GM06990 (cell line): ENCODE results near the gene ATP2C1.
"Not testable (repeated sequence)": the region's sequence is repeated elsewhere in the genome, so short reads cannot be mapped to it uniquely, and the experiment has no call there.

ENCODE experiments used
- DNase-seq: peaks from one replicate; pipeline ENCODE4 v3.0.0-alpha.2; 2011; ENCODE audit not compliant: insufficient read length; ENCODE audit errors: extremely low read depth
- H3K27me3 ChIP-seq: replicated peaks from 2 replicates; pipeline ENCODE4 v1.6.0; 2011; ENCODE audit warnings: low read length; ENCODE audit not compliant: control insufficient read depth, insufficient read depth
- H3K36me3 ChIP-seq: 2 replicates; pipeline ENCODE4 v1.5.1; 2011; ENCODE audit warnings: low read length; ENCODE audit not compliant: control insufficient read depth, insufficient read depth
- H3K4me3 ChIP-seq: replicated peaks from 2 replicates; pipeline ENCODE4 v1.5.1; 2011; ENCODE audit warnings: low read depth, mild to moderate bottlenecking, control low read depth, low read length
- TF ChIP-seq, protein P1 (sequence below): IDR thresholded peaks from 2 replicates; pipeline ENCODE4 v1.5.1; 2011; ENCODE audit warnings: low read length, control low read depth, mild to moderate bottlenecking, inconsistent platforms; ENCODE audit not compliant: insufficient read depth, poor library complexity, severe bottlenecking

ATP2C1 gene

DNA sequence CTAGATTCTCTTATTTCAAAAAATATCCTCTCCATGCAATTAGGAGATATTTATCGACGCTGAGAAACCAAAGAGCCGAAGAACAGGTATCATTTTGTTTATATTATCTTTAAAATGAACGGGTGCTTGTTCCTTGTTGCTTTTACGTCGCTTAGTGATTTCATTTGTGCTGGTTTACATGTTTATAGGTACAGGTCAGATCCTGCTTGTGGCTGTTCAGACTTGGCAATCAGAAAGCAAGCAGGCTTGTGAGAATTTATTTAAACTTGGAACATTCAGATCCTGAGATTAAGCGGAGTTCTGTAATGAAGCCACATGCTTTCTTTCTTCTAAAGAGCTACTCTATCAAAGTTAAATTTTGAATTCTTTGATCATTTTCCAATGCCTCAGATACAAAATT lies 43.0 kb upstream of the ATP2C1 start:
- H3K36me3 ChIP-seq: no peaks in the 10 kb centered on the region
- H3K4me3 ChIP-seq: peak overlapping the region; percentile 71
- TF ChIP-seq, protein P1, sequence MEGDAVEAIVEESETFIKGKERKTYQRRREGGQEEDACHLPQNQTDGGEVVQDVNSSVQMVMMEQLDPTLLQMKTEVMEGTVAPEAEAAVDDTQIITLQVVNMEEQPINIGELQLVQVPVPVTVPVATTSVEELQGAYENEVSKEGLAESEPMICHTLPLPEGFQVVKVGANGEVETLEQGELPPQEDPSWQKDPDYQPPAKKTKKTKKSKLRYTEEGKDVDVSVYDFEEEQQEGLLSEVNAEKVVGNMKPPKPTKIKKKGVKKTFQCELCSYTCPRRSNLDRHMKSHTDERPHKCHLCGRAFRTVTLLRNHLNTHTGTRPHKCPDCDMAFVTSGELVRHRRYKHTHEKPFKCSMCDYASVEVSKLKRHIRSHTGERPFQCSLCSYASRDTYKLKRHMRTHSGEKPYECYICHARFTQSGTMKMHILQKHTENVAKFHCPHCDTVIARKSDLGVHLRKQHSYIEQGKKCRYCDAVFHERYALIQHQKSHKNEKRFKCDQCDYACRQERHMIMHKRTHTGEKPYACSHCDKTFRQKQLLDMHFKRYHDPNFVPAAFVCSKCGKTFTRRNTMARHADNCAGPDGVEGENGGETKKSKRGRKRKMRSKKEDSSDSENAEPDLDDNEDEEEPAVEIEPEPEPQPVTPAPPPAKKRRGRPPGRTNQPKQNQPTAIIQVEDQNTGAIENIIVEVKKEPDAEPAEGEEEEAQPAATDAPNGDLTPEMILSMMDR: no peak
- H3K27me3 ChIP-seq: no peaks in the 10 kb centered on the region
- no peak for DNase-seq

DNA sequence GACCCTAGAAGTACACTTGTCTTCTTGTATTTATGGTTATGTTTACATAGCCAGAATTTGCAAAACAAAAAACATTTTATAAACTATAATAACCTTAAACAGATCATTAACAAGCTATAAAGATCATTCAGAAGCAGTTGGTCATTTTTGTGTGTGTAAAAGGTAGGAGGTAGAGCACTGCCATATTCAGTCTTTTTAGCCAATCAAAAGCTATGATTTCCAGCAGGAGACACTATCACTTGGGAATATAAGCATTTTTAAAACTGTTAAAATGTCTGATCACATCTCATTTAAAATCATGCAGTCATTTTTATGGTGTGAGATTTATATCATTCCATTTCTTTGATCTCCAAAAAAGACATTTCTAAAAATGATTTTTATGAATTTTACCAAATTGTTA lies 42.6 kb upstream of the ATP2C1 start:
- no peaks in the 10 kb centered on the region for H3K36me3 ChIP-seq
- TF ChIP-seq, protein P1: no peak
- H3K27me3 ChIP-seq: no peaks in the 10 kb centered on the region
- DNase-seq: no peak
- peak overlapping the region; percentile 71 for H3K4me3 ChIP-seq

DNA sequence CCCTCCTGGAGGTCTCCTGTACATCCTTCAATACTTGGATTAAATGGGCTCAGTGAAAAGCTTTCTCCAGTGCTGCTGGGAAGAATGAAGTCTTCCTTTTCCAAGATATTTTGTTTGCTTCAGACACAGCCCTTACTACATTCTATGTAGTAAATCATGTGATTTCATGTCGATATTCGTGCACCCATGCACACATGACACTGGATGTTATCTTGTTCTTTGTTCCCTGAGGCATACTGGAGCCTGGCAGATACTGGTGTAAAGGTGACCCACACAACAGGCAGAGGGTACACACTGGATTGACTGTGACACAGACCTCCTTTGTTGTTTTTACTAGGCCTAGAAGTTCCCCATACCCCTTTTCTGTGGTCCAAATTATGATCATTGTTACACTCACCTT lies 40.3 kb upstream of the ATP2C1 start:
- peak overlapping the region; percentile 71 for H3K4me3 ChIP-seq
- no peak for DNase-seq
- TF ChIP-seq, protein P1: no peak
- H3K27me3 ChIP-seq: no peaks in the 10 kb centered on the region
- no peaks in the 10 kb centered on the region for H3K36me3 ChIP-seq

DNA sequence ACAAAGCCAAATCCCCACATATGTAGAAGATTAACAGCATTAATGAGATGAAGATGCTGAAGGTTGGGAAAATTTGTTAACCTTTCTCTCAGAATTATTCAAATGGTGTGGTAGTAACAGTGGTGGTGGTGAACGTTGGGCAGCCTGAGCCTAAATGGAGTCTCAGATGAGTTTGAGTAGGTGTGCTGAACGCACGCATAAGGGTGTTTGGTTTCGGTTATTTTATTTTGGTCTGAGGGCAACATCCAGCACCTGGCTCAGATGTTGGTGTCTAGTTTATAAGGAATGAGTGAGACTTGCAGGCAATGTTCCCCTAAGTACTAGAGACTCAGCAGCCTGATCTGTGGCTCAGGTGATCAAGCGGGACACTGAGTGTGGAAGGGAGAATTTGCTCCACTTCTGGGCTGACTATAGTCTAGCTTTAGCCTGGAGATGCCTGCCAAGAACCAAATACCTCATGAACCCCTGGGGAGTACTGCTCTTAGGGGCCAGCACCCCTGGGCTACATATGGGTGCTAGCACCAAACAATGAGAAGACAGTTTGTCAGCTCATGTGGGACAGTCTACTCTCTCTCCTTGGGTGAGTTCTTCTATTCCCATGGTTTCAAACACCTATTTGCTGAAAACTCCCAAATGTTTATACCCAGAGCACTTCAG lies 39.5 kb upstream of the ATP2C1 start:
- Histone ChIP-seq H3K4me3 (peak overlapping the region; percentile 71), H3K27me3 (no peaks in the 10 kb centered on the region), H3K36me3 (no peaks in the 10 kb centered on the region)
- TF ChIP-seq, protein P1: no peak
- DNase-seq: no peak

DNA sequence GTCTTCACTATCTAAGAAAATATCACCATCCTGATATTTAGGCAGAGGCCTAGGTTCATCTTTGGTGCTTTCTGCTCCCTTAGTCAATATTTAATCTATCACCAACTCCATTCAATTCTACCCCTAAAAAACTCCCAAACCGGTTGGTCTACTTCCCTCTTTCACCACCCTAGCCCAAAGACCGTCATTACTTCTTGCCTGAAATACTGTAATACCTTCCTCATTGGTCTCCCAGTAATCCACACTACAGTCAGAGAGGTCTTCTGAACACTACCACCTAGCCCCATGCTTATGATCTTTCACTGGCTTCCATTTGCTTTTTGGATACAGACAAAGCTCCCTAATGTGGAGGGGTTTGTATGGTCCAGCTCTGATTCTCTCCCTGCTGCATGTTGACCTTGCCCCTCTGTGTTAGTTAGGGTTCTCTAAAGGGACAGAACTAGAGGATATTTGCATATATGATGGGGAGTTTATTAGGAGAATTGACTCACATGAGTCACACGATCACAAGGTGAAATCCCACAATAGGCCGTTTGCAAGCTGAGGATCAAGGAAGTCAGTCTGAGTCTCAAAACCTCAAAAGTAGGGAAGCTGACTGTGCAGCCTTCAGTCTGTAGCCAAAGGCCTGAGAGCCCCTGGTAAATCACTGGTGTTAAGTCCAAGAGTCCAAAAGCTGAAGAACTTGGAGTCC lies 36.4 kb upstream of the ATP2C1 start:
- no peaks in the 10 kb centered on the region for H3K27me3 ChIP-seq
- TF ChIP-seq, protein P1: no peak
- no peaks in the 10 kb centered on the region for H3K36me3 ChIP-seq
- no peak for DNase-seq
- H3K4me3 ChIP-seq: peak overlapping the region; percentile 19

DNA sequence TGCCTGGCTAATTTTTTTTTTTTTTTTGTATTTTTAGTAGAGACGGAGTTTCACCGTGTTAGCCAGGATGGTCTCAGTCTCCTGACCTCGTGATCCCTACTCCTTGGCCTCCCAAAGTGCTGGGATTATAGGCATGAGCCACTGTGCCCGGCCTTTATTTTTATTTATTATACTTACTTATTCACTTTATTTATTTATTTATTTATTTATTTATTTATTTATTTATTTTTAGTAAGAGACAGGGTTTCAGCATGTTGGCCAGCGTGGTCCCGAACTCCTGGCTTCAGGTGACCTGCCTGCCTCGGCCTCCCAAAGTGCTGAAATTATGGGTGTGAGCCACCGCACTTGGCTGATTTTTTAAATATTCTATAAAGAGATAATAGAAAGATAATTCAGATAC lies 31.8 kb upstream of the ATP2C1 start:
- not testable (repeated sequence) for H3K4me3 ChIP-seq, H3K27me3 ChIP-seq, DNase-seq, H3K36me3 ChIP-seq
